Effector memory CD4-positive, alpha-beta T cell (primary cell): ENCODE results near the gene ROR2.
A peak's percentile ranks its signal among the peaks of the same experiment; 100 is the strongest.
"Not testable (repeated sequence)": the region's sequence is repeated elsewhere in the genome, so short reads cannot be mapped to it uniquely, and the experiment has no call there.

Source experiments
- DNase-seq, 3 donors: peaks; one replicate each; pipeline ENCODE4 v3.0.0-alpha.2; 2020
- H3K27ac ChIP-seq: 2 replicates; pipeline ENCODE4 v1.7.0; 2013; ENCODE audit warnings: mild to moderate bottlenecking, low read length, moderate library complexity; ENCODE audit not compliant: insufficient read depth, poor library complexity, severe bottlenecking
- H3K27me3 ChIP-seq: replicated peaks from 2 replicates; pipeline ENCODE4 v1.7.0; 2013; ENCODE audit warnings: mild to moderate bottlenecking, low read length; ENCODE audit not compliant: insufficient read depth, control insufficient read depth, poor library complexity, severe bottlenecking
- H3K36me3 ChIP-seq: 2 replicates; pipeline ENCODE4 v1.7.0; 2013; ENCODE audit warnings: mild to moderate bottlenecking, low read length, moderate library complexity; ENCODE audit not compliant: control insufficient read depth, insufficient read depth
- H3K4me1 ChIP-seq: 2 replicates; pipeline ENCODE4 v1.7.0; 2013; ENCODE audit warnings: low read length, mild to moderate bottlenecking; ENCODE audit not compliant: control insufficient read depth, insufficient read depth, poor library complexity, severe bottlenecking
- H3K4me3 ChIP-seq: 2 replicates; pipeline ENCODE4 v1.7.0; 2013; ENCODE audit warnings: low read length, low read depth, mild to moderate bottlenecking; ENCODE audit not compliant: insufficient read depth, poor library complexity, severe bottlenecking
- H3K9me3 ChIP-seq: 2 replicates; pipeline ENCODE4 v1.7.0; 2013; ENCODE audit warnings: mild to moderate bottlenecking, low read length, moderate library complexity; ENCODE audit not compliant: control insufficient read depth

The ROR2 gene

DNA sequence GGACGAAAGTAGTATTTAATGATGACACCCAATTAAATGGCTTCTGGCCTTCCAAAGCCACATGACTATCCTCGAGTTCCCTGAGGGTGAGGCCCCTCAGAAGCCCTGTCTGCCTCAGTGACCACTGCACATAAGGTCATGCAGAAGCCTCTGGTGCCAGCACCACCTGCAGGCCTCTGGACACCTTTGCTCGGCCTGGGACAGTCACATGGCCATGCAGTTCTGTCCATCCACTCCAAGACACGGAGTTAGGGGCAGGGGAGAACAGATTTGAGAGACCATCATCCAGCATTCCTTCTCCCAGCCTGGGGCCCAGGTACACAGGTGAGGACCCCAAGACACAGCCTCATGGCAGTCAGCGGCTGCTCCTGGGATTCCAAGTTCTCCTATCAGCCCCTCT, 145.0 kb downstream of the ROR2 start:
- no peak overlapping the region for H3K4me3 ChIP-seq
- H3K9me3 ChIP-seq: no peaks in the 10 kb centered on the region
- no peaks in the 10 kb centered on the region for H3K4me1 ChIP-seq
- H3K36me3 ChIP-seq: no peaks in the 10 kb centered on the region
- H3K27ac ChIP-seq: no peak overlapping the region
- H3K27me3 ChIP-seq: no peaks in the 10 kb centered on the region
- DNase-seq: no peak

DNA sequence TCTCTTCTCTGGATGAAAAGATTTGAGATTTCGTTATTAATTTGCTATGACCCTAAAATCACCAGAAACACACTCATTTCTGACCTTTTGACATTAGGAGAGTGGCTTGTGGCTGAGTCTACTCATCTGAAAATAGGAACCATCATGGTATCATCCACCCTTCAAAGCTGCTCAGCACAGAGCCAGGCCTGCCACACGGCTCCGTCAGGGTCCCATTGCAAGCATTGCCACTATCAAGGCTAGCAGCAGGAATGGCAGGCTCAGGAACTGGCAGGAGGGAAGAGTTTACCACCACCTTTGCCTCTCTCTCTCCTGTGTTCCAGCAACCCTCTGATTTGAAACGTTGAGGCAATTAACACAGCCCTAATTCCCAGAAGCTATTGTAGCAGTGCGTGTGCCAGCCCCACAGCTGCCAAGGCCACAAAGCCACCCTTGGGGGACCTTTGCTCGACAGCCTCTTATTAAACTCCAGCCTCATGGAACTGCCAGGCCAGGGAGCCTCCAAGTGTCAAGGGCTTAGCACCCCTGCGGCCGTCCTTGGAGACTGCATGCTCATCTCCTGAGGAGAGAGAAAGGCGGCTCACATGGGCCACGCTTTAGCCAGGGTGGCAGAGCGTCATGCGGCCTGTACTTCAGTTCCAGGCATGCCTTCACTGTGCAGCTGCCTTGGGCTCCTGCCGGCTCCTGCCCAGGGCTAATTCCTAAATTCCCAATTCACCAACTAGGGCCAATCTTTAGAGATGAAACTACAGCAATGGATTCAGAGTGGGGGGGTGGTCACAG, 145.9 kb downstream of the ROR2 start:
- no peaks in the 10 kb centered on the region for H3K27me3 ChIP-seq
- no peak overlapping the region for H3K27ac ChIP-seq
- H3K4me1 ChIP-seq: peaks cover 2% of the 10 kb centered on the region
- no peak for DNase-seq
- no peak overlapping the region for H3K4me3 ChIP-seq
- H3K36me3 ChIP-seq: no peaks in the 10 kb centered on the region
- H3K9me3 ChIP-seq: no peaks in the 10 kb centered on the region

DNA sequence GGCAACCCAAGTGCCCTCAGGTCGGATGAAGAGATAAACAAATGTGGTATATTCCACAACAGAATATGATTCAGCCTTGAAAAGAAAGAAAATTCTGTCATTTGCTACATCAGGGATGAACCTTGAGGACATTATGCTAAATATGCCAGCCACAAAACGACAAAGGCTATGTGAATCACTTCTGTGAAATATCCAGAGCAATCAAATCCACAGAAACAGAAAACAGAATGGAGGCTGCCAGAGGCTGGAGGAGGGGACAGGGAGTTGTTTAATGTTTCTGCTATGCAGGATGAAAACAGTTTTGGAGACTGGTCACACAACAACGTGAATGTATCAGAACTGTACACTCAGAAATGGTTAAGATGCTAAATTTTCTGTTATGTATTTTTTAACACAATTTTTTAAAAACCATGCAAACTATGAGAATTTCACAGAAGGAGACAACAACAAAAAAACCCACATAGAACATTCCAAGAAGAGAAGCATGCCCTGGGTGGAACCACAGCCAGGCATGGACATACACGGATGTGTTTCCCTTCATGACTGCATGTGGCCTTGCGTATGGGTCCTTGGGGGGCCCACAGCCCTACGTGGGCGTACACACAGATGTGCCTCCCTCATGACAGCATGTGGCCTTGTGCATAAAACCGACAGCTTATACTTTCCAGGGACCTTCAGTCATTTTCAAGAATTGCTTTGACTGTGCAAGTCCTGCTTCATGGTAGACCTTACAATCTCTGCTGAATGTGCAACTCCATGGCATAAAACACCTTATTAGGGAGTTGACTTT, 146.7 kb downstream of the ROR2 start:
- Histone ChIP-seq H3K27ac (no peak overlapping the region), H3K36me3 (no peaks in the 10 kb centered on the region), H3K4me1 (peaks cover 4% of the 10 kb centered on the region), H3K9me3 (no peaks in the 10 kb centered on the region), H3K27me3 (no peaks in the 10 kb centered on the region), H3K4me3 (no peak overlapping the region)
- DNase-seq: no peak

DNA sequence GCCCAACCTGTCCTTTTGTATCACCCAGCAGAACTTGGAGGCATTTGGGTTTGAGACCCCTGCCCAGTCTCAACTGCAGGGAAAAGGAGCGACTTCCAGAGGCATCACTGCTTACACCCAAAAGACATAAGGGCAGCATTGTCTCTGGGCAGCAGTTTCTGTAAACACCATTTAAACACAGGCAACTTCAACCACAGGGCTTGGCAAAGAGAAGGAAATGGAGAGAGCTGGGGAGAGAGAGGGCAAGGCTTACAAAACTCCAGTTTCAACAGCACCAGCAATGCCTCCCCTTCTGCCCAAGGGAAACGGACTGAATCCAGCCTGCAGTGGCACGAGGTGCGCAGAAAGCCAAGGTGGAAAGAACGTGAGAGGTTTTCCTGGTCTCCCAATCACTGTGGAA, 147.6 kb downstream of the ROR2 start:
- Histone ChIP-seq H3K27me3 (no peaks in the 10 kb centered on the region), H3K9me3 (no peaks in the 10 kb centered on the region), H3K4me3 (no peak overlapping the region), H3K36me3 (no peaks in the 10 kb centered on the region), H3K27ac (no peak overlapping the region), H3K4me1 (peaks cover 4% of the 10 kb centered on the region)
- no peak for DNase-seq

DNA sequence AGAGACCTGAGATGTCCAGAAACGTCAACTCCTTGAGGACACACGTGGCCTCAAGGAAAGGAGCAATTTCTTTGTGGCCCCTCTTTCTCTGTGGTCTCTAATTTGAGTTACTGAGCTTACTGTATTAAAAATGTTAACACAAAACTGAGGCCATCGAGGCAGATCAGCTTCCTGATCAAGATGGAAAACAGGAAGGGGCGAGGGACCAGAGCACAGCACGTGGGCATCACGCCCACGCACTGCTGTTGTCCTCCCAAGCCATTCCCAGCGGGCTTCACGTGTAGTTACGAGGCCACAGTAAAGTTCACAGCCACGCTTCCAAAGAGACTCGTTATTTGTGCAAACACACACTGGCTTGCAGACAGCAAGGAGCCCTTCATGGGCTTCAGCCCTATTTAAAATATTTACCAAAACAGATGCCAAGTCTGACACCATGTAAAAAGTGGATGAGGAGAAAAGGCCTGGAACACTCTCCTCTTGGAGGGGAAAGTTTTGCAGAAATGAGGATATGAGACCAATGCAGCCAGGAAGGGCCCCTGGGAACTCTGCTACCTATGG, 149.5 kb downstream of the ROR2 start:
- peaks cover 4% of the 10 kb centered on the region for H3K4me1 ChIP-seq

DNA sequence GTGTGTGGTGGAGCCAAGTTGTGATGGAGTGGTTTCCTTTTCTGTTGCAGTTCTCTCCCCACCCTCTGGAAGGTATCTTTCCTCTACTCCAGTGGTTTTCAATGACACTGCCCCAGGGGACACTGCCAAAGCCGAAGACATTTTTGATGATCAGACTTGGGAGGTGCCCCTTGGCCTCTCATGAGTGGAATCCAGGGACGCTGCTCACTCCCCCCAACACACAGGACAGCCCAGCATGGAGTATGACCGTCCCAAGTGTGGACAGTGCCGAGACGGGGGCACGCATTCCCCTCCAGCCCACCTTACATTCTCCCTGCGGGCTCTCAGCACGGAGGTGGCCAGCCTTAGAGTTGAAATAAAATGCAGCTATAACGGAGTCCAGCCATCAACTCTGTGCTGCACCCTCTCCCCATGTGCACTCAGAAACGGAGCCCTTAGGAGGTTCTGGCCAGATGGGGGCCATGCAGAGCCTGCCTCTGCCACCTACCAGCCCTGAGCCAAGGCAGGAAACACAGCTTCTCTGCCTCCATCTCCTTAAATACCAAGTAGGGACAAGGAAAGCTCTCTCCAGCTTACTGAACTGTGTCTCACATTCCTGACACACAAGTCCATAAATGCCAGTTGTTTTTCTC, 150.8 kb downstream of the ROR2 start:
- no peaks in the 10 kb centered on the region for H3K9me3 ChIP-seq
- no peaks in the 10 kb centered on the region for H3K27me3 ChIP-seq
- no peak for DNase-seq
- peaks cover 4% of the 10 kb centered on the region for H3K4me1 ChIP-seq
- no peaks in the 10 kb centered on the region for H3K36me3 ChIP-seq
- H3K4me3 ChIP-seq: peak overlapping the region; percentile 18
- peak overlapping the region; percentile 11 for H3K27ac ChIP-seq

More for the DNA sequence above, 149.5 kb downstream of the ROR2 start:
- H3K27ac ChIP-seq: no peak overlapping the region
- no peak for DNase-seq
- no peak overlapping the region for H3K4me3 ChIP-seq
- no peaks in the 10 kb centered on the region for H3K36me3 ChIP-seq
- no peaks in the 10 kb centered on the region for H3K9me3 ChIP-seq
- H3K27me3 ChIP-seq: no peaks in the 10 kb centered on the region

DNA sequence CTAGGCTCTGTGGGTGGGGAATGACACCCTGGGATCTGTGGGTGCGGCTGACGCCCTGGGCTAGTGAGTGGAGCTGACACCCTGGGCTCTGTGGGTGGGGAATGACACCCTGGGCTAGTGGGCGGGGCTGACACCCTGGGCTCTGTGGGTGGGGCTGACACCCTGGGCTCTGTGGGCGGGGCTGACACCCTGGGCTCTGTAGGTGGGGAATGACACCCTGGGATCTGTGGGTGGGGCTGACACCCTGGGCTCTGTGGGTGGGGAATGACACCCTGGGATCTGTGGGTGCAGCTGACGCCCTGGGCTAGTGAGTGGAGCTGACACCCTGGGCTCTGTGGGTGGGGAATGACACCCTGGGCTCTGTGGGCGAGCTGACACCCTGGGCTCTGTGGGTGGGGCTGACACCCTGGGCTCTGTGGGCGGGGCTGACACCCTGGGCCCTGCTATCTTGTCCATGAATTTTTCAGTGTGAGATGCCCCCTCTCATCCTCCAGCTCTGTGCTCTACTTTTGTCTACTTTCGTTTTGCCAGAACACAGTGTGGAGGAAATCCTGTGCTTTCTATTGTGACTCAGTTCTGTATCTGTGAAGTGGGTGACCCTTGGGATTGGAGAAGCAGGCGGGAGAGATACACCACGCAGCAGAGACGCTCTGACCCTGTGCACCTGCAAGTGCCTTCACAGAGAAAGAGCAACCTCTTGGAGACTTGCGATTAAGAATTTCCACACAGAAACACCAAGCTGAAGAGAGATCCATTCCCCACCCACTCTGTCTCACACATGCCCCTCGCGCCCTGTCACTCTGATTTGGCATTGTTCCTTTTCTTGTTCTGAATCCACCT, 151.5 kb downstream of the ROR2 start:
- DNase-seq: peak; percentile 66 to 84 (median 68)
- not testable (repeated sequence) for H3K36me3 ChIP-seq, H3K4me1 ChIP-seq, H3K9me3 ChIP-seq, H3K27me3 ChIP-seq
- peak overlapping the region; percentile 18 for H3K4me3 ChIP-seq
- peak overlapping the region; percentile 11 for H3K27ac ChIP-seq

DNA sequence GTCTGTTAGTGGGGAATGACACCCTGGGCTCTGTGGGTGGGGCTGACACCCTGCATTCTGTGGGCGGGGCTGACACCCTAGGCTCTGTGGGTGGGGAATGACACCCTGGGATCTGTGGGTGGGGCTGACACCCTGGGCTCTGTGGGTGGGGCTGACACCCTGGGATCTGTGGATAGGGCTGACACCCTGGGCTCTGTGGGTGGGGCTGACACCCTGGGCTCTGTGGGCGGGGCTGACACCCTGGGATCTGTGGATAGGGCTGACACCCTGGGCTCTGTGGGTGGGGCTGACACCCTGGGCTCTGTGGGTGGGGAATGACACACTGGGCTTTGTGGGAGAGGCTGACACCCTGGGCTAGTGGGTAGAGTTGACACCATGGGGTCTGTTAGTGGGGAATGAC, 152.5 kb downstream of the ROR2 start:
- H3K27me3 ChIP-seq, H3K4me3 ChIP-seq, H3K27ac ChIP-seq, H3K9me3 ChIP-seq, H3K36me3 ChIP-seq, H3K4me1 ChIP-seq: not testable (repeated sequence)
- DNase-seq: peak in 1 of 3 donors; percentile 40

DNA sequence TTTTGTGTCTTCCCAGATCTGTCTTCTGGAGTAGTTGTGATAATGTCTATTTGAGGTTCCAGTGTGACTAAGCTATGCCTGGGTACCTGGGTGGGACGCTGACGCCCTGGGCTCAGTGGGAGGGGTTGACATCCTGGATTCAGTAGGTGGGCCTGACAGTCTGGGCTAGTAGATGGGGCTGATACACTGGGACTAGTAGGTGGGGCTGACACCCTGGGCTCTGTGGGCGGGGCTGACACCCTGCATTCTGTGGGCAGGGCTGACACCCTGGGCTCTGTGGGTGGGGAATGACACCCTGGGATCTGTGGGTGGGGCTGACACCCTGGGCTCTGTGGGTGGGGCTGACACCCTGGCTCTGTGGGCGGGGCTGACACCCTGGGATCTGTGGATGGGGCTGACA, 153.5 kb downstream of the ROR2 start:
- H3K27ac ChIP-seq, H3K4me1 ChIP-seq, H3K36me3 ChIP-seq, H3K9me3 ChIP-seq, H3K4me3 ChIP-seq, H3K27me3 ChIP-seq: not testable (repeated sequence)
- DNase-seq: peak; percentile 57 to 66 (median 59)
